Middle frontal gyrus (tissue), 1 donor: ENCODE data around the gene LCNL1.

Experiments
- DNase-seq: peaks from one replicate; pipeline ENCODE4 v3.0.0-alpha.2; 2015; ENCODE audit warnings: low spot score; ENCODE audit errors: extremely low spot score

The LCNL1 gene

DNA sequence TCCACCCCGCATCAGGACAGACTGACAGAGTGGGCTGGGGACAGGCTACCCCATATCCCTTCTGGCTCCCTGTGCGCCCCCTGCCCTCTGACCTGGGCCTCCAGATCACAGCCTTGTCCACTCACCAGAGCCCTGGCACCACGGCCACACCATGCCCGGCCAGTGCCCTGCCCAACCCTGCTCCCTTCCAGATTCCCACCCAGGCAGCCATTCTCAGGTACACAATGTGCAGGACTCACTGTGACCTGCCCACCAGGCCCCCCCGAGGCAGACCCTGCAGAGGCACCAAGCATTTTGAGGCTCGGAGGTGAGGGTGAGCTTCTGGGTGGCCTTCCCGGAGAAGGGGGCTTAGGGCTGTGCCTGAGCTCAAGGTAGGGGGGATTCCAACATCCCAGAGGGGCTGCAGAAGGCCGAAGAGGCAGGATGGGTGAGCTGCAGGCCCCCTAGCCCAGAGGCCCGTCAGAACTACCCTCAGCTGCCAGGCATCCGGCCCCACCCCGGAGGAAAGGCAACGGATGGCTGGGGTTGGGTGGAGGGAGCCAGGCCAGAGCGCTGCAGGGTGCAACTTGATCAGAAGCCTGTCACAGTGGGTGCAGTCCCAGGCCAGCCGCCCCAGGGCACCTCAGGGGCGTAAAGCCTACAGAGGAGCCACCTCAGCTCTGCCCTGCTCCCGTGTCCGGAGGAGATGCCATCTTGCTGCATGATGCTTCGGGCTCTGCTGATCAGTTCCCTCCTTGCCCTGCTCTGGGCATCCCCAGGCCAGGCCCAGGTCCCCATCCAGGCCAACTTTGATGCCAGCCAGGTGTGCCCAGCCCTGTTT lies at the start of gene LCNL1:
Gene LCNL1 (plus strand): TSS at position 762 of the 820 bp plus-strand sequence. CDS start 594 bp downstream, outside the sequence.
- no peak for DNase-seq

DNA sequence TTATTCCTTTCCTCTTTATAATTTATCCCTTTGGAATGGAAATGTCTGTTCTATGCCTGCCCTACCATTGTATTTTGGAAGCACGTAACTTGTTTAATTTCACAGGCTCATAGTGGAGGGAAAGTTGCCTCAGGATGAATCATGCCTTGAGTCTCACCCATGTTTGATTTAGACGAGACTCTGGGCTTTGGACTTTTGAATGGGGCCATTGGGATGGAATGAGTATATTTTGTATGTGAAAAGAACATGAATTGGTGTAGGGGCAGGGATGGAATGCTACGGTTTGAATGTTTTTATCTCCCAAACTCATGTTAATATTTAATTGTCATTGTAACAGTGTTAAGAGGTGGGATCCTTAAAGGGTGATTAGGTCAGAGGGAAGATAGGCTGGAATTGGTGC lies 48.5 kb upstream of the LCNL1 start:
- DNase-seq: no peak

DNA sequence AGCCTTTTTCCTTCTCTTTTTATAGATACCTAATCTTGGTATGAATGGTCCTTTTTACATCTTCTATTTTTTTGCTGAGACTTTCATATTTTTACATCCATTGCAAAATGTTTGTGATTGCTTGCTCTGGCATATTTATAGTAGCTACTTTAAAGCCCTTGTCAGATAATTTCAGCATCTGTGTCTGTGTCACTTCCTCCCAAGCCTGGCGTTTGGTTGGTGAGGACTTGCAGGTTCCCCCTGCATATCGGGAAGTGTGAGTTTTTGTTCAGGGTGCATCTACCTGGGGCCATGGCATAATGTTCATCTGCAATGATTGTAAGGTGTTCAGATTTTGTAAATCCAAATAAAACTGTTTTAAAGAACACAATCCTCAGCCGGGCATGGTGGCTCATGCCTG lies 47.1 kb upstream of the LCNL1 start:
- no peak for DNase-seq

DNA sequence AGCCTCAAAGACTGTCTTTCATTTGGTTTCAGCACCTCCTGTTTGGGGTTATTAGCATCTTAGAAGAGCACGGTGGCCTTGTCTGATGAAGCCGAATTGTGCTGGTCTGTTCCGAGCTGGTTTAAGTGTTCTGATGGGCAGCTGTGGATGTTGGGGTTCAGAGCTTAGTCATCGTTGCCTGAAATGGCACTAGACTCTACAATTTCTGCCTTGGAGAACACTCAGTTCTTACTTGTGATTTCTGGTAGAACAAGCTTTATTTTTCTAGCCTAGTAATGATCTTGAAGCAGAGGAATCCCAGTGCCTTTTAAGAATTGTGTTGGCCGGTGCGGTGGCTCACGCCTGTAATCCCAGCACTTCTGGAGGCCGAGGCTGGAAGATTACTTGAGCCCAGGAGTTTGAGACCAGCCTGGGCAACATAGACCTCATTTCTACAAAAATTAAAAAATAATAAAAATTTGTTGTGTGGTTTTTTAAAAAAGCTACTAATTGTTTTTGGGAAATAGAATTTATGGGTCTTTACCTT lies 46.1 kb upstream of the LCNL1 start:
- no peak for DNase-seq

DNA sequence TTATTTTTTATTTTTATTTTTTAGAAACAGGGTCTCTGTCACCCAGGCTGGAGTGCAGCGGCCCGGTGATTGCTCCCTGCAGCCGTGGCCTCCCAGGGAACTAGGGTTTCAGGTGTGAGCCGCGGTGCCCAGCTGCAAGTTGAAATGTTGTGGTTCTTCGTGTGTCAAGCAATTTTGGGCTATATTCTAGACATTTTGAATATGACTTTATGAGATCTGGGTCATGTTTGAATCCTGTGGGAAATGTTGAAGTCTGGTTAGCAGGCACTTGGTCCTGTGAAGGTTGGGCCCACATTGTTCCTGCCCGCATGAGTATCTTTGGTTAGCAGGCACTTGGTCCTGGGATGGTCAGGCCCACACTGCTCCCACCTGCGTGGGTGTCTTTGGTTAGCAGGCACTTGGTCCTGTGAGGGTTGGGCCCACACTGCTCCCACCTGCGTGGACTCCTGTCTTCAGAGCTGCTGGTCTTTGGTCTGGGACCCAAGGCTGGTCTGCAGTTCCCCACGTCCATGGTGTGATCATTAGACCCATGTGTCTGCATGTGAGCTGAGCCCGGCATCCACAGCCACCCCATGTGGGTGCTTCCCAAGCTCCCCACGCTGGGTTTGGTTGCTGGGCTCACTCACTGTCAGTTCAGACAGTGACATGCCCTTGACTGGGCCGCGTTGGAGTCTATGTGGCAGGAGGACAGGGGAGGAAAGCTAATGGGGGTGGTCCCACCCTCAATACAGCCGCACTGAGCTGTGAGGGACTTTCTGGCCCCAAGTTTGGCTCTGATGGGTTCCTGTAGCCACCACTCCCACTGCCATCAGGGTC lies 45.4 kb upstream of the LCNL1 start:
- DNase-seq: no peak

DNA sequence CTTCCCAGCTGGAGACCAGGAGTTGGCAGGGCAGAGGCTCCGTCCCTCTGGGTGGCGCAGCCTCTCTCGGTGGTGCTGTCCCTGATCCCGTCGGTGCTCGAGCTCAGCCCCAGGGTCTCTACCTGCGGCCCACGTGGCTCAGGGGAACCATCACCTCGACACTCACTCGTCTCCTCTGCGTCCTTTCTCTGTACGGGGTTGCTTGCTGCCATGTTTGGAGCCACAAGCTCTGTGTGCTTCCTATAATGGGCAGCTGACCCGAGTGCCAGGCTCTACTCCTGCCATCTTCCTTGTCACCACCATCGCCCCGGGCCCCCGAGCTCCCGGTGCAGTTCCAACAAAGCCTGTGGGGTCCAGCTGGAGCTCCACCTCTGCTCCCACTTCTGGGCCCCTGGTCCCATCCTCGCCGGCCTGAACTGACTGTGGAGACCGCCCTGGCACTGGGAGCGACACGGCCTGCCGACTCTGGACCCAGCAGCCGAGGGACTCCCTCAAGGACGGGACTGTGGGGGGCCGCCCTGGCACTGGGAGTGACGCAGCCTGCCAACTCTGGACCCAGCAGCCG lies 43.3 kb upstream of the LCNL1 start:
- no peak for DNase-seq

DNA sequence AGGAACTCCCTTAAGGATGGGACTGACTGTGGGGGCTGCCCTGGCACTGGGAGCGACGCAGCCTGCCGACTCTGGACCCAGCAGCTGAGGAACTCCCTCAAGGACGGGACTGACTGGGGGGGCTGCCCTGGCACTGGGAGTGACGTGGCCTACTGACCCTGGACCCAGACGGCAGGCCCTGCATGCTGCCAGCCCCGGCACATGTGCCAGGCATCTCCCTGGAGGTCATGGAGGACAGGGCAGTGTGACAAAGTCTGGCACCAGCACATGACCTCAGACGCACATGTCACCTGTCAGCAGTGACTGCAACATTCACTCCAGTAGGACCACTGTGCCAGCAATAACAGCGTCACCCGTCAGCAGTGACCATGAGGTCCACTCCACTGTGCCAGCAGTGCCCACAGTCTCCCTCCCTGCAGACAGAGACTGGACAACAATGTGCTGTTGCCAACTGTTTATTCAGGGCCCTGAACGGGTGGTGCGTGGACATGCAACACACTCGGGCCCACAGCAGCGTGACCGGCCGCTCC lies 42.7 kb upstream of the LCNL1 start:
- DNase-seq: no peak

DNA sequence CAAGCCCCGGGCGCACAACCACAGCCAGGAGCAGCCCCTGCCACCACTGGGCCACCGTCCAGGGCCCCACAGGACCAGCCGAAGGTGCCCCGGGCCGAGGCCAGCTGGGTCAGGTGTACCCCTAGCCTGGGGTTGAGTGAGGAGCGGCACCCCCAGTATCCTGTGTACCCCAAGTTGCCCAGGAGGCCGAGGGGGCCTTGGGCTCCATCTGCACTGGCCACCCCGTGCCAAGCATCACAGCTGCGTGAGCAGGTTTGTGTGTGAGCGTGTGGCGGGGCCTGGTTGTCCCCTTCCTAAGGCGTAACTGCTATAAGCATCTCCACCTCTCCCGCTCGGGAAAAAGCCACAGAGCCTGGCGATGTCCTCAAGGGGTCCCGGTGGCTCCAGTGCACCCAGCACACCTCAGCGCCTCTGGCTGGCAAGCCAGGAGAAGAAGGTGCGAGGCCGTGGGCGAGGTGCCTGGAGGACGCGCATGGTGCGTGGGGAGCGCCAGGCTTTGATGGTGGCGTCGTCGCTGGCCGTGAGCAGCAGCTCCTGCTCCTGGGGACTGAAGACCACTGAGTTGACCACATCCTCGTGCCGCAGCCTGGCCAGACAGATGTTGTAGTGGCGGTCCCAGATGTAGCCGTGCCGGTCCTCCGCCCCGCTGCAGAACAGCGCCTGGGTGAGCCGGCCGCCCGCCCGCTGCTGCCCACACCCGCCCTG lies 42.1 kb upstream of the LCNL1 start:
- no peak for DNase-seq

DNA sequence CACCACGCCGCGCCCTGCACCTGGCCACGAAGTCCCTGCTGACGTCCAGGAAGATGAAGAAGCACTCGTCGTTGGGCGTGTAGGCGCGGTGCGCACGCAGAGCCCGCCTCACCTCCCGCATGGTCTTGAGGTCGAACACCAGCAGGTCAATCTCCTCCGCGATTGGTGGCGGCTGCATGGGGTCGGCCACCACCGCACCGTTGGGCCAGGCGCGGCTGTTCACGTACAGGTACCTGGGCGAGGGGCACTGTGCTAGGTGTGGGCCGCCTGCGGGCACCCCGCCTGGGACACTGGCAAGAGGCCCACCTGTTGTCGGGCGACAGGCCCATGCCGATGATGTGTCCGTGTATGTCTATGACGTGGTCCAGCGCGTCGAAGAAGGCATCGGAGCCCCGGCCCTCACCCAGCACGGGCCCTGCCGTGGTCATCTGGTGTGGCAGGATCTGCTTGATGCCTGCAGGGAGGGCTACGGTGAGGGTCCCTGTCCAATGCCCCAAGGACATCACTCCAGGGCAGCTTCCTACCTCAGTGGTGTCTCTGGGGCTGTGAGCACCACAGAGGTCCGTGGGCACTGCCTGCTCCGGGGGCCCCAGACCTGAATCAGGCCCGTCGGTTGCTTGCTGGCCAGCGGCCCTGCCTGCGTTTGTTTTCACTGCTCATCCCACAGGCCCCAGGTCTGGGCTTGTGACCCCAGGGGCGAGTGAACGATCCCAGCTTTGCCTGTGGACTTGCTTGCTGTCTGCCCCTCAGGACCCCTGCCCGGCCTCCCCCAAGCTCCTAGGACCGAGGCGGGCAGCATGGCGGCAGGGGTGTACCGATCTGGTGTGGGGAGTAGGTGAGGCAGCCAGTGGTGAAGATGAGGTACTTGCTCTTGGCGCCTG lies 41.3 kb upstream of the LCNL1 start:
- DNase-seq: no peak

DNA sequence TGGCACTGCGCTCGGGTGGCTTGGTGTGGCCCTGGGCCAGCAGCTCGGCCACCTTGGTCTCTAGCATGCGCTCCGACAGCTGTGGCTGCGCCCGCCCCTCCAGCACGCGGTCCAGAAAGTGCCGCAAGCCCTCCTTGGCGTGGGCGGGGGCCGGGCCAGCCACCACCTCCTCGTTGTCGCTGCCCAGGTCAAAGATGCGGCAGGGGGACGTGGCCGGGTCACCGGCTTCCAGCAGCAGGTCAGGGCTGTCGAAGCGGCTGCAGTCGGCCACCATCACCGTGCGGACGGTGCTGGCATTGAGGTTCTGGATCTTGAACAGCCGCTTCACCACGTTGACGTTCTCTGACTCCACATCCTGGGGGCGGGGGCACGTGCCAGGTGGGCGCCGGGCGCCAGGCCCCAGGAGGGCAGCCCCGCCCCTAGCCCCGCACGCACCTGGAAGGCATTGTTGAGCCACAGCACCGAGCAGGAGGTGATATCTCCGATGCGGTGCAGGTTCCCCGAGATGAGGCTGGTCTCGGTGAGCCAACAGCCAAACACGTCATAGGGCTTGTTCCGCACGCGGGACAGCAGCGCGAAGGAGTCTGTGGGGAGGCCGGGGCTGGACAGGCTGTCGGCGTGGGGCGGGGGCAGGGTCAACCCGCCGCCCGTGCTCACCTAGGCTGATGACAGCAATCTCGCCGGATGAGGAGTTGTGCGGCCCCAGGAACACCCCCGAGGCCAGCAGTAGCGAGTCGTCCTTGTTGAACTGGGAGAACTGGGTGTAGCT lies 40.5 kb upstream of the LCNL1 start:
- no peak for DNase-seq

DNA sequence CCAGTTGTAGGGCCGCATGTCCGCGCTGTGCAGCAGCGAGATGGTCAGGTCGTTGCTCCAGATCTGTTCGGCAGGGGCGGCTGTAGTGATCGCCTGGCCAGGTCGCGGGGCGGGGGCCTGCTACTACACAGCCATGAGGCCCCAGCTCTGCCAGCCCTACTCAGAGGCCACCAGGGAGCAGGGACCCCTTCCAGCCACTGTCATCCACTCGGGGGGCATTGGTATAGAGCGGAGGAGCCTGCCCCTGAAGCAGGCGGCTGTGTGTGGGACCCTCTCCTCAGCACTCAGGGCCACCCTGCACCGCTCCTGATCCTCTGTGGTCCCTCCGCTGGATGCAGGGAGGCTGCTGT lies 39.9 kb upstream of the LCNL1 start:
- DNase-seq: no peak

DNA sequence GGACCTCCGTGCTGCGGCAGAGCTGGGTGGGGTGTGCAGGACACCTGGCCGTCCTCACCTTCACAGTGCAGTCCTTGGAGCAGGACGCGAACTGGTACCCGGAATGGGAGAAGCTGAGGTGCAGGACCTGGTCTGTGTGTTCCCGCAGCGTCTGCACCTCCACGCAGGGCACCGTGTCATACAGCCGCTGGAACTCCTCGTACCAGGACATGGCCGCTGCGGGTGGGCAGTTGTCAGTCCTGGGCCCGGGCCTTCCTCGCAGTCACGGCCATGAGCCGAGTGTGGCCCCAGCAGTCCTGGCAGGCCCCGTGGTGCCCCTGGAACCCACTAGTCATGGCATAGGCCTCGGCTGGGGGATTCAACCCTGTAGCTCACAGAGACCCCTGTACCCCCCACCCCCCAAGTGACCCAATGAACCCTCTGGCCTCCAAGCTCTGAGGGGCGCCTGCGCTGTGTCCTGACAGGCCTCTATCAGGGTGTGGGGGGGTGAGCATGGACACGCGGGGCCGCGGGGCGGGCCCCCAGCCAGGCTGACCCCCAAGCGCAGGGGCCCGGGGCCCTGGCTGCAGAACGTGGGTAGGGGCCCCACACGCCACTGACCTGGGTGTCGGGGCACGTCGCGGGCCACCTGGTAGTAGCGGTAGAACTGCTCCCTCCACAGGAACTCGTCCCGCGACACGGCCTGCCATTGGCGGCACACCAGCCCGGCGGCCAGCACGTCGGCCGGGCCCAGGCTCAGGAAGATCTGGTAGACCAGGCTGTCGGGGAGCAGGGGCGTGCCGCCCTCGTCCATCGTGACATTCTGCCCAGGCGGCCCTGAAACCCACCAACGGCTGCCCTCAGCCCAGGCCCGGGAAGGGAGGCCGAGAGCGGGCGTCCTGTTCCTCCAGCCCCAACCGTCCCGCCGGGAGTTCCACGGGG lies 39.2 kb upstream of the LCNL1 start:
- no peak for DNase-seq

DNA sequence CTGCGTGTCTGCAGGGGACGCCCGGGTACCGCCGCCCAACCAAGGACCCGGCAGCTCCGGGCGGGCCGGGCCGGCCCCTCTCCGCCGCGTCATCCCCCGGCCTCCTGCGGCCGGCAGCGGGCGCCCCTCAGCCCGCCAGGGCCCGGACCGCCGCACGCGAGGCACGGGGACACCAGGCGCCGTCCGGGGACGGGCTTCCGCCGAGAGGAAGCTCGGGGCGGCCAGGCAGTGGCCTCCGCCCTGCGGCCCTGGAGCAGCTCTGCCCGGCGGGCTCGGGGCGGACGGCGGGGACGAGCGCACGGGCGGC lies 38.6 kb upstream of the LCNL1 start:
- DNase-seq: no peak

DNA sequence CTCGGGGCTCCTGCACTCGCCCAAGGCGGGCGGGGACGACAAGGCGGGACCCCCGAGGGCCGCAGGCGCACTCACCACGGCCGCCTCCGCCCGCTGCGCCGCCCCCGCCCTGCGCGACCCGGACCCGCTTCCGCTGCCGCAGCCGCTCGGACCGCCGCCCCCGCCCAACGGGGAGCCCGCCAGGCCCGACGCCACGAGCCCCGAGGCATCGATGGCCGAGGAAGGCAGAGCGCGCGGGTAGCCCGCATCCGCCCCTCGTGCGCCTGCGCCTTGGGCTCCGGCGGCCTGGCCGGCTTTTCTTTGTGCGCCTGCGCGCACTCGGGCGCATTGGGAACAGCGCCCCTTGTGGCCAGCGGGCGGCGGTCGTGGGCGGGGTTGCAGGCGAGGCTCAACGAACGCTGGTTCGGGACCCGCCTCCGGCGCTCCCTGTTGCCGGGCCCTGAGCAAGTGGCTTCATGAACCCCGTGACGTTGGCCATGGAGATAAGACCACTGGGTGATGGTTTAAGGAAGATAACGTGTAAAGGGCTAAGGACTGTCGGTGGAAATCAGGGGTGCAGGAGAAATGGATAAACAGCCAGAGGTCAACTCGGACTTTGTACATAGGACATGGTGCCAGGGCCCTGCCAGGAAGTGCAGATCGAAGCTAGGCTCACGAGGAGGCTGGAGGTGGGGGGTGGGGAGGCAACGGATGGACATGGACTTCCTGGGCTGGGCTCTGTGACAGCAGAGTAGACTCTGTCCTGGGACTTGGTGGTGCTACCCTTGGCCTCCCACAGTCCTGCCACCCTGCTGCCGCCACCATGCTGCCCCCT lies 38.1 kb upstream of the LCNL1 start, which contains the start of the genes C8G and FBXW5:
Gene C8G (plus strand): TSS at position 725 of the 814 bp plus-strand sequence. CDS start 78 bp downstream, at position 803.
Gene FBXW5 (minus strand): TSS at position 220 of the 814 bp plus-strand sequence. CDS start 655 bp downstream, outside the sequence.
- DNase-seq: peak; percentile 92

DNA sequence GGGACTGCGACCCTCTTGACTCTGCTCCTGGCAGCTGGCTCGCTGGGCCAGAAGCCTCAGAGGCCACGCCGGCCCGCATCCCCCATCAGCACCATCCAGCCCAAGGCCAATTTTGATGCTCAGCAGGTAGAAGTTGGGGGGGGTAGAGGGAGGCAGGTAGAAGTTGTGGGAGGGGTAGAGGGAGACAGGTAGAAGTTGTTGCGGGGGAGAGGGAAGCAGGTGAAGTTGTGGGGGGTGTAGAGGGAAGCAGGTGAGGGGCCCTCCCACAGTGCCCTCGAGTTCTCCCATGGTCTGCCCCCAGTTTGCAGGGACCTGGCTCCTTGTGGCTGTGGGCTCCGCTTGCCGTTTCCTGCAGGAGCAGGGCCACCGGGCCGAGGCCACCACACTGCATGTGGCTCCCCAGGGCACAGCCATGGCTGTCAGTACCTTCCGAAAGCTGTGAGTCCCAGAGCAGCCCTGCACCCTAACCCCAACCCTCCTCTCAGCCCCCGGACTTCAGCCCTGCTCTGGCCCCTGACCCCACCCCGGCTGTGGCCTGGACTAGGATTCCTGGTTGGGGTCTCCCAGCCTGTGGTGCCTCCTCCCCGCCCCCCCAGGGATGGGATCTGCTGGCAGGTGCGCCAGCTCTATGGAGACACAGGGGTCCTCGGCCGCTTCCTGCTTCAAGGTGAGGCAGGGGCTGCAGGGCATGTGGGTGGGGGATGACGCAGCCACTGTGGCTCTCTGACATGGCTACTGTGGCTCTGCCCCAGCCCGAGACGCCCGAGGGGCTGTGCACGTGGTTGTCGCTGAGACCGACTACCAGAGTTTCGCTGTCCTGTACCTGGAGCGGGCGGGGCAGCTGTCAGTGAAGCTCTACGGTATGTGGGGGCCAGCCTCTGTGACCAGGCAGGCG lies 37.2 kb upstream of the LCNL1 start:
- no peak for DNase-seq

DNA sequence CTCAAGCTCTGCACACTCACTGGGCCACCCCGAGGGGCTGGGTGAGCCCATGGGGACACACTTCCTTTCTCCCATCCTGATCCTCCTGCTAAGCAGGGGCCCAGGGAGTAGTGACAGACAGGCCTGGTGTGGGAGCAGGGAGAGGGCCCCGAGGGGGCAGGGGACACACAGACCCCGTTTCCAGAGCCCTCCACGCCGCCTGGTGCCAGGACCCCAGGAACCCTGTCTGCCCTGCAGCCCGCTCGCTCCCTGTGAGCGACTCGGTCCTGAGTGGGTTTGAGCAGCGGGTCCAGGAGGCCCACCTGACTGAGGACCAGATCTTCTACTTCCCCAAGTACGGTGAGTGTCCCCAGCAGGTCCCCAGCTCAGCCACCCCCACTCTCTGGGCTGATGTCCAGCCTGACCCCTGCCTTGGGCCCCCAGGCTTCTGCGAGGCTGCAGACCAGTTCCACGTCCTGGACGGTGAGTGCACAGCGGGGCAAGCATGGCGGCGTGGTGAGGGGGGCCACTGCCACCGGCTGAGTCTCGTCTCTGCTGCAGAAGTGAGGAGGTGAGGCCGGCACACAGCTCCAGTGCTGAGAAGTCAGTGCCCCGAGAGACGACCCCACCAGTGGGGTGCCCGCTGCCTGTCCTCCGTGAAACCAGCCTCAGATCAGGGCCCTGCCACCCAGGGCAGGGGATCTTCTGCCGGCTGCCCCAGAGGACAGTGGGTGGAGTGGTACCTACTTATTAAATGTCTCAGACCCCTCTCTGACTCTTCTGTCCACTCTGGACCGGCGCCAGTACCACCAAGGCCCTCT lies 36.4 kb upstream of the LCNL1 start:
- no peak for DNase-seq
